ENCODE results near the gene USH1C.

The USH1C gene

GRCh38 chr11:17568944-17569343 is 24.7 kb upstream of the USH1C start:
- DNase-seq, result no peak

DNA sequence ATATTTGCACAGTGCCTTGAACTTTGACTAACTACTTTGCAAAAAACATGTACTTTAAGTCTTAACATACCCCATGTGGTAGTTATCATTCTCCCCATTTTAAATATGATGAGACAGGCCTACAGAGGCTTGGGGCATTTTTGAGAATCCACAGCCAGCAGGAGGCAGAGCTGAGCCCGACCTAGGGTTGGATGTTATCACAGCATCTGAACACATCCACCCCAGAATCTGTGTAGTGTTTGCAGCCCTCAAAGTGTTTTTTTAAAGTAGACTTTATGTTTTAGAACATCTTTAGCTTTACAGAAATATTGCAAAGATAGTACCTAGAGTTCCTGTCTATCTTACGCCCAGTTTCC is 20.4 kb upstream of the USH1C start:
- no peak for DNase-seq

GRCh38 chr11:17563961-17564686 is 19.9 kb upstream of the USH1C start:
- DNase-seq, result no peak

DNA sequence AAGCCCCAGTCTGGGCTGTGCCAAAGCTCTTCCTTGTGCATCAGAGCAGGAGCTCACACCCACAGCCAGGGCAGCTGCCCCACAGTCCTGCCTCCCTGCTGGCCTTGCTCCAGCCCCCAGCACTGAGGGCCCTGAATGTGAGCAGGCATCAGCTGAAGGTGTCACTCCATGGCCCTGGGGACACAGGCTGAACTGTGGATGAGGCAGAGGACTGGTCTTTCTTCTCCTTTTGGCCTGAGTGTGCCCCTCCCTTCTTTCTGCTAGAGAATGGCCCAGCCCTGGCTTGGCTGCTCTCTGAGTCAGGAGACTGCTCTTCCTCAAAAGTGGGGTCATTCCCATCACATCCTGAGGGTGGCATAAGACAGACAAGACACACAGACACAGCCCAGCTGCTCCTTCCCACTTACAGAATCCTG is 19.0 kb upstream of the USH1C start:
- DNase-seq, result no peak

GRCh38 chr11:17561526-17561925 is 17.3 kb upstream of the USH1C start:
- DNase-seq, result no peak

DNA sequence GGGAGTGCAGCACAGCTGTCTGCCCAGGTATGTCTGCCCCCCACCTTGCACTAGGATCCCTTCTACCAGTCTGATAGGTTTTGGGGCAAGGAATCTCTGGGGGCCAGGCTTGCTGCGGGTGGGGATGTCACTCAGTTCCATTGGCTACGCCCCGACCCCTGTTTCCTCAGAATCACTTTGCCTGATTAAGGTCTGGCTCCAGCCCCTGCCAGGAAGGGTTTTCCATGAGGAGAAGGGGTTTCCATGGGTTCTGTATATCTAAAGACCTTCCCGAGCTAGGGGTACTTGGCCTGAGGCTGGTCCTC is 16.8 kb upstream of the USH1C start:
- no peak for DNase-seq

DNA sequence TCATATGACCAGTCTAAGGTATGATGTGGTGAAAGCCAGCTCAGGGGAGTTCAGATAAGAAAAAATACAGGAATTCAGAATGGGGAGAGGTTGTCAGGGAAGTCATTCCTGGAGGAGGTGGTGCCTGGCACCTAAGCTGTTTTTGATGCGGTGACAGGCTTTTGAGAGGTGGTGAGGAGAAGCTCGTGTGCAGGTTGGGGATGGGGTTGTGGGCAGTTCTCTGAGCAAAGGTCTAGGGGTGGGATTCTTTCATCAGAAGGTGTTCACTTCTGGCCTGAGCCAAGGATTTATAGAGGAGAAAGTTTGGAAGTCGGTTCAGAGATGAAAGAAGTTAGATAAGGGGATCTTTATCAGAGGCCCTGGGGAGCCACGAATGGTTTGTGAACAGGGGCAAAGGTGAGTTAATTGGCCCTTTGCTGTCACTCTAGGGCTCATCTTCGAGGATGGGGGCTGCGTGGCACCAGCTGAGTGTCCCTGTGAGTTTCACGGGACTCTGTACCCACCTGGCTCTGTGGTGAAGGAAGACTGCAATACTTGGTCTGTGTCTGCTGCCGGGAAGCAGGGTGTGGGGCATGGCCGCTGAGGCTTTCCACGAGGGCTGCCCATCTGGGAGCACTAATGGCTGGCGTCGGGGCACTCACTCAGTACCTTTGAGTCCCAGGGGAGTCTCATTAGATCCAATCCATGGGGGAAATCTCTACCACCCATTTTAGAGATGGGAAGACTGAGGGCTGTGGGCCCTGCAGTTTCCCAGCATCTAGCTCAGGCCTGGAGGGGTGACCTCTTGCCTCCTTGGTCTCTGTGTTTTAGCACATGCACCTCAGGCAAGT is 16.3 kb upstream of the USH1C start:
- DNase-seq, result no peak

GRCh38 chr11:17559341-17560087 is 15.3 kb upstream of the USH1C start:
- DNase-seq, result no peak

- DNase-seq, result no peak
These were observed 14.7 kb upstream of the USH1C start for GRCh38 chr11:17558916-17559315.

DNA sequence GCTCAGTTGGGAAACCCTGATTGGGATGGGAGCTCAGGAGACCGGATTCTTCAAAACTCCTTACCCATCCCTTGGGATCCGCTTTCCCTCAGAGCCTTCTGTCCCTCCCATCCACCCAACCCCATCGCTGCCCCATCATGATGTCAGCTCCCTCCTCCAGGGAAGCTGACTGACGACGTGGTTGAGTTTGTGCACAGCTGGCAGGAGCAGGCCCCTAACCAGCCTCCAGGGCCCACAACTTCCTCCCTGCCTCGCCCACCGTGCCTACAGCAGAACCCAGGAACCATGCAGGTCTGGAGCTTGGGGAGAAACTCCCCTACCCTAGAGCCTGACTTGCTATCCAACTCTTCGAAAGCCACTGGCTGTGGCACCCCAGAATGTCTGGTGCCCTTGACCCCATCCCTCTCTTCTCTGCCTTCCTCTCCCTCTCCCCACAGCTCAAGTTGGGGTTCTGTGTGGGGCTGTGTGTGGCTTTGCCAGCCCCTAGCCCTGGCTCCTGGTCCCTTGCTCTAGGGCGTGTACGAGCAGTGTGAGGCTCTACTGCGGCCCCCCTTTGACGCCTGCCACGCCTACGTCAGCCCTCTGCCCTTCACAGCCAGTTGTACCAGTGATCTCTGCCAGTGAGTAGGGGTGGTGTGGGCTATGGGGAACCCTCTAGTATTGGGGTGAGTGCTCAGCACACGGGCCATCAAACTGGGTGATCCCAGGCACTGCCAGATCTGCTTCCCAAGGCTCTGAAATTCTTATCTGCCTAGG is 14.0 kb upstream of the USH1C start:
- DNase-seq, result no peak

DNA sequence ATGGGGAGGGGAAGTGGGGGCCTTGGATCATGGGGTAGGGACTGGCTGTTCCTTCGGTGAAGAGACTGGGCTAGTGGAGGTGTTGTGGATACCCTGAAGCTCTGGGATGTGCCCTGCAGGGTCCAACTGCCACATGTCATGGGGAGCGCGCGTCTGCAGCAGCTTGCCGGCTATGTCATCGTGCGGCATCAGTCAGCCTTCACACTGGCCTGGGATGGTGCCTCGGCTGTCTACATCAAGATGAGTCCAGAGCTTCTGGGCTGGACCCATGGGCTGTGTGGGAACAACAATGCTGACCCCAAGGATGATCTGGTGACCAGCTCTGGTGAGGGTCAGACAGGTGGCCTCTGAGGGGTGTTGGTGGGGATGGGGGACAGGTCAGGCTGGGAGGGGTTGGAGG is 12.8 kb upstream of the USH1C start:
- DNase-seq, result no peak

- DNase-seq, result no peak
These were observed 10.3 kb upstream of the USH1C start for GRCh38 chr11:17554487-17554886.

DNA sequence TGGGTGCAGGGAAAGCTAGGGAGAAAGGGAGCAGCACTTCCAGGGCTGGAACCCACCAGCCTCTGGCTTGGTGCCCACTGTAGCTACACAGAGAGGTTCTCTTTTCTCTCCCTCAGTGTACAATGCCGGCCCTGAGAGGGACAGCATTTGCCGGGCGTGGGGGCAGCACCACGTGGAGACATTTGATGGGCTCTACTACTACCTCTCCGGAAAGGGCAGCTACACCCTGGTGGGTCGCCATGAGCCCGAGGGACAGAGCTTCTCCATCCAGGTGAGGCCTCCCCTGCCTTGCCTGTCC is 9.0 kb upstream of the USH1C start:
- no peak for DNase-seq

DNA sequence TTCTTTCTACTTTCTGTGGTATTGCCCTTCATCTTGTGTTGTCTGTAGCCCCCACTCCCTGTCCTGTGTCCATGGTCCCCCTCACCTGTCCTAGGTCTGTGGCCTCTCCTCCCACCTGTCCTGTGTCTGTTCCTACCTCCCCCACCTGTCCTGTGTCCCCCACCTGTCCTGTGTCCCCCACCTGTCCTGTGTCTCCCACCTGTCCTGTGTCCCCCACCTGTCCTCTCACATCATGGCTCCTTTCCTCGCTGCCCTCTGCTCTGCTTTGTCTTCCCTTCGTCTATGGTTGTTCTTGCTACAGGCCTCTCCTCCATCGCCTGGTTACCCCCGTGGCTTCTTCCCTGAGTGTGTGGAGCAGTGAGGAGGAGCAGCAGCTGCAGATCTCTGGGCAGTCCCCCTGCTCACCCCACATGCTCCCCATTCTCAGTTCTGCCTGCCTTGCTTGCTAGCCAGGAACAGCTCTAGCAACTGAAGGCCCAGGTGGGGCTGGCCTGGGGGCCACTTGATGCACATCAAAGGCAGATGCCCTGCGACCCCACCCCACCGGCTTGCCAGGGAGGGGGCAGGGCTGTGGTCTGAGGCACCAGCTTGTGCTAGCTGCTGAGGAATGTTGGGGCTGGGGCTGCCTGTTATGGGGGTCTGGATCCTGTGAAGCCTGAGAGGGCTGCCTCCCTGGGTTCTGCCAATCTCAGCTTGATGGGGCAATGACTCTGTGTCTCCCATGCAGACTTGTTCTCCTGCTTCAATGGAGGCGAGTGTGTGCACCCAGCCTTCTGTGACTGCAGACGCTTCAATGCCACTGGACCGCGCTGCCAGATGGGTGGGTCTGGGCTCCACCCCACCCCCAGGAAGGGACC is 8.4 kb upstream of the USH1C start:
- no peak for DNase-seq

GRCh38 chr11:17552041-17552355 is 7.8 kb upstream of the USH1C start:
- DNase-seq, result no peak

DNA sequence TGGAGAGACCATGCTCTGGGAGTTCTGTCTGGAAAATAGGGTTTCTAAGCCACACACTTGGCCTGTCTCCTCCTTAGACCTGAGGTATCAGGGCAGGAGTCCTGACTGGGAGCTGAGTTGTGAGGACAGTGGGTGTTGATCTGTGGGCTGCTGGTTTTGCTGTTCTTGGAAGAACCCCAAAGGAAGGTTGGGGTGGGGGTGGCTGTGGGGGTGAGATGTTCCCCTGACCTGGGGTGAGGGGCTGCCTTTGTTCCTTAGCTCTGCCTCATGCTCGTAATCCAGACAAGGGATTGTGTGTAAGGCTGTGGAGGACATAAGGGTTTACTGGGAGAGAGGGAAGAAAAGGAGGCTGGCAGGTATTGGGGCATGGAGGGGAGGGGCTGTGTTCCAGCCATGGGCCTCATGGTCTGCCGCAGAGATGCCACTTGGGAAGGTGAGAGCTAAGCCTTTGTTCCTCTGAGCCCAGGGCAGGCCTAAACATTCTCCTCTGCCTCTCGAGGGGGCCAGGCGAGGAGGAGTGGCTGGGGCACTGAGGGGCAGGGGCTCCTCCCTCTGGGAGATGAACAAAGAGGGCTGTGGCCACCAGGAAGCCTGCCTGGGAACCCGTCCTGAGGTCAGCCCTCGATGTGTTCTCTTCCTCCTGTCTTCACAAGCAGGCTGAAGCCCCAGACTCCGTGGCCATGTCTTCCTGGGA is 7.3 kb upstream of the USH1C start:
- DNase-seq, result no peak

GRCh38 chr11:17550450-17551346 is 6.5 kb upstream of the USH1C start:
- no peak for DNase-seq

DNA sequence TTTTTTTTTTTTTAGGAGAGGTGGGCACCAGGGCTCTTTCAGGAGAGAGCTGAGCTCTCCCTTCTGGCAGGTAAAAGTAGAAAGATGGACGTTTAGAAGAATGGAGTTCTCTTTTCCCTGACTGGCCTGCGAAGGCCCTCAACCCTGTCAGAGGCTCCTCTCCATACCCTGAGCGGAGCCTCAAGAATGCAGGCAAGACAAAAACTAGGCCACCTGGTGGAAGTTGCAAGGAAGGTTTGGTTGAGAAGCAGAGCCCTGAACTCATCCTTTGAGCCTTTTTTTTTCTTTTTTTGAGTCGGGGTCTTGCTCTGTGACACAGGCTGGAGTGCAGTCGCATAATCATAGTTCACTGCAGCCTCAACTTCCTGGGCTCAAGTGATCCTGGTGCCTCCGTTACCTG is 4.2 kb upstream of the USH1C start:
- DNase-seq, result no peak

- no peak for DNase-seq
These were observed 3.7 kb upstream of the USH1C start for GRCh38 chr11:17547932-17548331.

DNA sequence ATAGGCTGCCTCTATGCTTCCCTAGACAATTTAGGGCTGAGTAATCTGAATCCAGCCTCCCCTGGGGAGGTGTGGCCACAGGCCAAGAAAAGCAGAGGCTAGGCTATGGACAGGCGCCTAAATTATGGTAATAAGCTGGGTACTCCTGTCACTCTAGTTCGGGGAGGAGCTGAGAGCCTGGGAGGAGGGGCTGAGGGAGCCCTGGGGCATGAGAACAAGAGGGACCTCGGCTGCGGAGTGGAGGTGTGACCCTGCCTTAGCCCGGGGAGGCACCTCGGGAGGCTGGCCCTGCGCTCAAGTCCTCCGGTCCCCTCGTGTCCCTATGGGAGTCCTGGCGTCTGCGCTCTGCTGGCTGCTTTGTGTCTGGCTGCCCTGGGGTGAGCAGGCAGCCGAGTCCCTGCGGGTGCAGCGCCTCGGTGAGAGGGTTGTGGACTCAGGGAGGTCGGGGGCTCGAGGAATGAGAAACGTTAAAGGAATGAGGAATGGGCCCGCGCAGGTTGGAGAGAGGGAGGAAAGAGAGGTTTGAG is 2.9 kb upstream of the USH1C start, which contains the start of gene OTOG:
OTOG (plus strand) TSS at position 209 of the 527 bp plus-strand sequence; CDS start at position 323, 114 bp downstream.
- DNase-seq, result no peak

DNA sequence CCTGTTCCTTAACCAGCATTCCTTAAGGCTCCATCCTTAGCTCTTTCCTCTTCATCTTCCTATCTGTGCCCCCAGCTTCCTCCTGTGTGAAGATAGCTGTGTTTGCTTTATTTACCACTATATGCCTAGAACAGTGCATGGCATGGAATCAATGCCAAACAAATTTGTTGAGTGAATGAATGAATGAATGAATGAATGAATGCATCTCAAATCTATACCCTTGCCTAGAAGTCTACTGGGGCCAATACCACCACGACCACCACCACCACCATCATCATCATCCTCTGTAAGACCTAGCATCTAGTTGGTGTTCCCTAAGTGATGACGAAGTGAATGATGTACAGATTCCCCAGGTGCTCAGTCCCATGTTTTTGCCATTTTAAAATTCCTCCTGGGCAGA is 2.0 kb upstream of the USH1C start:
- DNase-seq, result no peak
